Rectal smooth muscle tissue (tissue), 1 donor: ENCODE data around the gene TUBA8.
"Not testable (repeated sequence)": the region's sequence is repeated elsewhere in the genome, so short reads cannot be mapped to it uniquely, and the experiment has no call there.

Experiments used
- H3K27ac ChIP-seq: one replicate; pipeline ENCODE4 v1.7.0; 2013; ENCODE audit warnings: low read depth, low read length, inconsistent platforms
- H3K27me3 ChIP-seq: one replicate; pipeline ENCODE4 v1.7.0; 2013; ENCODE audit warnings: low read length; ENCODE audit not compliant: control insufficient read depth, insufficient read depth
- H3K36me3 ChIP-seq: one replicate; pipeline ENCODE4 v1.7.0; 2013; ENCODE audit warnings: low read length; ENCODE audit not compliant: control insufficient read depth, insufficient read depth
- H3K4me1 ChIP-seq: one replicate; pipeline ENCODE4 v1.7.0; 2013; ENCODE audit warnings: low read length; ENCODE audit not compliant: control insufficient read depth, insufficient read depth
- H3K4me3 ChIP-seq: one replicate; pipeline ENCODE4 v1.7.0; 2013; ENCODE audit warnings: low read length
- H3K9ac ChIP-seq: one replicate; pipeline ENCODE4 v1.7.0; 2013; ENCODE audit warnings: low read length

Gene TUBA8

GRCh38 chr22:18130018-18130417 lies 19.4 kb downstream of the TUBA8 start:
- no peaks in the 10 kb centered on the region for H3K4me1 ChIP-seq
- H3K36me3 ChIP-seq: no peaks in the 10 kb centered on the region
- no peak overlapping the region for H3K9ac ChIP-seq
- no peaks in the 10 kb centered on the region for H3K27me3 ChIP-seq
- H3K4me3 ChIP-seq: no peak overlapping the region
- H3K27ac ChIP-seq: no peak overlapping the region

- H3K4me1 ChIP-seq: no peaks in the 10 kb centered on the region
- H3K27me3 ChIP-seq: no peaks in the 10 kb centered on the region
- no peak overlapping the region for H3K4me3 ChIP-seq
- no peaks in the 10 kb centered on the region for H3K36me3 ChIP-seq
- no peak overlapping the region for H3K27ac ChIP-seq
- H3K9ac ChIP-seq: no peak overlapping the region
Observed at GRCh38 chr22:18130699-18131429, 20.3 kb downstream of the TUBA8 start.

- Histone ChIP-seq H3K4me3 (no peak overlapping the region), H3K4me1 (no peaks in the 10 kb centered on the region), H3K9ac (no peak overlapping the region), H3K27ac (no peak overlapping the region), H3K27me3 (no peaks in the 10 kb centered on the region), H3K36me3 (no peaks in the 10 kb centered on the region)
Observed at GRCh38 chr22:18133452-18133851, 22.8 kb downstream of the TUBA8 start.

- Histone ChIP-seq H3K4me1 (no peaks in the 10 kb centered on the region), H3K4me3 (no peak overlapping the region), H3K9ac (no peak overlapping the region), H3K27me3 (no peaks in the 10 kb centered on the region), H3K27ac (no peak overlapping the region), H3K36me3 (no peaks in the 10 kb centered on the region)
Observed at GRCh38 chr22:18136563-18137320, 26.1 kb downstream of the TUBA8 start.

- not testable (repeated sequence) for H3K9ac ChIP-seq, H3K27ac ChIP-seq, H3K36me3 ChIP-seq
Observed at GRCh38 chr22:18141004-18141403, 30.4 kb downstream of the TUBA8 start.

GRCh38 chr22:18144105-18144504 lies 33.5 kb downstream of the TUBA8 start:
- Histone ChIP-seq H3K27ac (no peak overlapping the region), H3K9ac (no peak overlapping the region), H3K27me3 (no peaks in the 10 kb centered on the region), H3K4me3 (no peak overlapping the region), H3K4me1 (no peaks in the 10 kb centered on the region), H3K36me3 (no peaks in the 10 kb centered on the region)

More at GRCh38 chr22:18141004-18141403, 30.4 kb downstream of the TUBA8 start:
- H3K4me3 ChIP-seq, H3K27me3 ChIP-seq, H3K4me1 ChIP-seq: not testable (repeated sequence)

- Histone ChIP-seq H3K36me3 (no peaks in the 10 kb centered on the region), H3K4me3 (no peak overlapping the region), H3K27me3 (no peaks in the 10 kb centered on the region), H3K9ac (no peak overlapping the region), H3K27ac (no peak overlapping the region), H3K4me1 (no peaks in the 10 kb centered on the region)
Observed at GRCh38 chr22:18145676-18146388, 35.2 kb downstream of the TUBA8 start.

GRCh38 chr22:18146389-18146753 lies 35.8 kb downstream of the TUBA8 start:
- Histone ChIP-seq H3K4me3 (no peak overlapping the region), H3K27ac (no peak overlapping the region), H3K4me1 (no peaks in the 10 kb centered on the region), H3K36me3 (no peaks in the 10 kb centered on the region), H3K27me3 (no peaks in the 10 kb centered on the region), H3K9ac (no peak overlapping the region)

- no peak overlapping the region for H3K27ac ChIP-seq
Observed at GRCh38 chr22:18147791-18148190, 37.2 kb downstream of the TUBA8 start.

GRCh38 chr22:18148293-18148965 lies 37.8 kb downstream of the TUBA8 start:
- Histone ChIP-seq H3K4me1 (no peaks in the 10 kb centered on the region), H3K36me3 (no peaks in the 10 kb centered on the region), H3K4me3 (no peak overlapping the region), H3K27me3 (no peaks in the 10 kb centered on the region), H3K9ac (no peak overlapping the region), H3K27ac (no peak overlapping the region)

More at GRCh38 chr22:18147791-18148190, 37.2 kb downstream of the TUBA8 start:
- Histone ChIP-seq H3K36me3 (no peaks in the 10 kb centered on the region), H3K4me1 (no peaks in the 10 kb centered on the region), H3K9ac (no peak overlapping the region), H3K4me3 (no peak overlapping the region), H3K27me3 (no peaks in the 10 kb centered on the region)

GRCh38 chr22:18152519-18152918 lies 41.9 kb downstream of the TUBA8 start:
- Histone ChIP-seq H3K36me3 (no peaks in the 10 kb centered on the region), H3K9ac (no peak overlapping the region), H3K4me3 (no peak overlapping the region), H3K27me3 (no peaks in the 10 kb centered on the region), H3K4me1 (no peaks in the 10 kb centered on the region), H3K27ac (no peak overlapping the region)

- H3K4me1 ChIP-seq: no peaks in the 10 kb centered on the region
- no peak overlapping the region for H3K27ac ChIP-seq
- H3K4me3 ChIP-seq: no peak overlapping the region
- no peak overlapping the region for H3K9ac ChIP-seq
- H3K27me3 ChIP-seq: no peaks in the 10 kb centered on the region
- H3K36me3 ChIP-seq: peaks cover 3% of the 10 kb centered on the region
Observed at GRCh38 chr22:18154821-18155390, 44.3 kb downstream of the TUBA8 start.
